Testis (tissue), 3 donors: ENCODE measurements around the gene ATP5F1D. TPM values are rescaled to one million over a fixed set of nuclear protein-coding genes. Genes with fewer than 3 reads are reported as not detected.

Source experiments
- DNase-seq: peaks from one replicate; pipeline ENCODE4 v3.0.0-alpha.2; 2019
- H3K27ac ChIP-seq, 2 donors: fragments of 200-600 bp; sonication (generic); one replicate each; pipeline ENCODE4 v1.5.1; 2019
- H3K27me3 ChIP-seq: fragments of 200-600 bp; sonication (generic); one replicate; pipeline ENCODE4 v1.5.1; 2019
- H3K36me3 ChIP-seq: fragments of 200-600 bp; sonication (generic); one replicate; pipeline ENCODE4 v1.5.1; 2017; ENCODE audit warnings: low read depth; ENCODE audit errors: missing control alignments
- H3K4me1 ChIP-seq: fragments of 200-600 bp; sonication (generic); one replicate; pipeline ENCODE4 v1.5.1; 2019
- H3K4me3 ChIP-seq, 2 donors: fragments of 200-600 bp; sonication (generic); one replicate each; pipeline ENCODE4 v1.5.1; 2017 to 2019
- H3K9me3 ChIP-seq: fragments of 200-600 bp; sonication (generic); one replicate; pipeline ENCODE4 v1.5.1; 2017
- CTCF ChIP-seq, 3 experiments: fragments of 450-650 bp in 2 of 3; fragments of 200-600 bp in 1 of 3; sonication (generic) in 1 of 3; IDR thresholded peaks; one replicate each; pipeline ENCODE4 v1.5.1; 2016 to 2019; ENCODE audit warnings: antibody characterized with exemption in 3 of 3, mild to moderate bottlenecking in 2 of 3, moderate library complexity in 1 of 3
- POLR2A ChIP-seq: fragments of 450-650 bp; IDR thresholded peaks from one replicate; pipeline ENCODE4 v1.6.1; 2017; ENCODE audit warnings: antibody characterized with exemption, mild to moderate bottlenecking, moderate library complexity
- WGBS, 2 donors: methylation state at CpG; one replicate each; pipeline ENCODE4 v1.1.5; 2018; 5-methylcytosine and 5-hydroxymethylcytosine counted together
- intact Hi-C: fragments of 100-400 bp; cut with DNase I; formaldehyde crosslinking; loops from one replicate; pipeline ENCODE4 v1.15.1; 2023; ENCODE audit warnings: low total_unique reads
- polyA plus RNA-seq: library from polyadenylated mRNA; stranded (reverse); fragments of 350-450 nt; fragmentation: Illumina TruSeq; extraction: RNeasy Lipid Tissue Mini Kit (QIAGEN cat#74804); gene quantifications from one replicate; pipeline ENCODE4 v1.2.3, GENCODE V29; 2014; ENCODE audit warnings: low read depth, low replicate concordance; ENCODE audit not compliant: insufficient read depth
- total RNA-seq, 2 donors: library from RNA; depleted of rRNA; stranded (reverse); fragments of >200 nt; gene quantifications; one replicate each; pipeline ENCODE4 v1.2.3, GENCODE V29; 2016

Gene ATP5F1D
- total and polyA plus RNA-seq, 3 donors from 2014 or later: 94.5 to 166 (median 104) TPM

GRCh38 chr19:1248786-1249297 lies 7.3 kb downstream of the ATP5F1D start:
- Histone ChIP-seq H3K36me3 (no peaks in the 10 kb centered on the region), H3K27me3 (no peaks in the 10 kb centered on the region), H3K4me1 (peaks cover 67% of the 10 kb centered on the region), H3K9me3 (no peaks in the 10 kb centered on the region), H3K27ac (peak overlapping the region; percentile 97 to 99), H3K4me3 (peak overlapping the region; percentile 78 to 82)
- TF ChIP-seq CTCF (IDR thresholded peaks at IDR 0.05): peak; percentile 82 to 97 (median 93)
- TF ChIP-seq POLR2A: no peak
- peak; percentile 79 for DNase-seq
- WGBS, 2 donors: 0% methylated on average over 38 of the region's 74 CpGs; no CpG with 5 or more reads in 1 of the 2 donors
- intact Hi-C loops: no loop called here

- no peaks in the 10 kb centered on the region for H3K36me3 ChIP-seq
- WGBS, 2 donors: 0 to 1% methylated on average over 17 to 93 of the region's 102 CpGs
- no peaks in the 10 kb centered on the region for H3K9me3 ChIP-seq
- peaks cover 67% of the 10 kb centered on the region for H3K4me1 ChIP-seq
- peak; percentile 80 for TF ChIP-seq POLR2A
- no peak for TF ChIP-seq CTCF (IDR thresholded peaks at IDR 0.05)
- DNase-seq: peak; percentile 97
- peak overlapping the region; percentile 86 to 99 for H3K27ac ChIP-seq
- peak overlapping the region; percentile 78 to 84 for H3K4me3 ChIP-seq
- intact Hi-C loops: no loop called here
- H3K27me3 ChIP-seq: no peaks in the 10 kb centered on the region
Measured at GRCh38 chr19:1249298-1249989, 7.9 kb downstream of the ATP5F1D start.

GRCh38 chr19:1249990-1250436 lies 8.5 kb downstream of the ATP5F1D start:
- H3K4me1 ChIP-seq: peaks cover 61% of the 10 kb centered on the region
- H3K4me3 ChIP-seq: peak overlapping the region; percentile 78 to 84
- no peak for DNase-seq
- no peaks in the 10 kb centered on the region for H3K9me3 ChIP-seq
- WGBS, 2 donors: 0% methylated on average over 8 to 33 of the region's 67 CpGs
- intact Hi-C loops: no loop called here
- peak overlapping the region; percentile 77 to 95 for H3K27ac ChIP-seq
- H3K36me3 ChIP-seq: no peaks in the 10 kb centered on the region
- no peaks in the 10 kb centered on the region for H3K27me3 ChIP-seq
- TF ChIP-seq POLR2A: no peak
- TF ChIP-seq CTCF (IDR thresholded peaks at IDR 0.05): no peak

GRCh38 chr19:1250437-1251260 lies 9.1 kb downstream of the ATP5F1D start:
- H3K27ac ChIP-seq: peak overlapping the region; percentile 77 to 95
- H3K4me1 ChIP-seq: peaks cover 61% of the 10 kb centered on the region
- intact Hi-C loops: no loop called here
- peak overlapping the region; percentile 78 to 84 for H3K4me3 ChIP-seq
- WGBS, 2 donors: 1 to 4% methylated on average over 11 to 90 of the region's 90 CpGs
- no peaks in the 10 kb centered on the region for H3K36me3 ChIP-seq
- no peaks in the 10 kb centered on the region for H3K9me3 ChIP-seq
- TF ChIP-seq CTCF (IDR thresholded peaks at IDR 0.05) (no peak), POLR2A (no peak)
- DNase-seq: peak; percentile 73
- H3K27me3 ChIP-seq: no peaks in the 10 kb centered on the region
